Ovary (tissue), 9 donors: ENCODE data around the gene SLC27A3. TPM values are rescaled to one million over a fixed set of nuclear protein-coding genes. Genes with fewer than 3 reads are reported as not detected.

Source experiments
- DNase-seq, 5 donors: peaks; one replicate each; pipeline ENCODE4 v3.0.0-alpha.2; 2019 to 2020
- H3K27ac ChIP-seq, 2 donors: fragments of 200-600 bp; one replicate each; pipeline versions ENCODE4 v1.5.1 to v1.8.0; 2019 to 2022
- H3K27me3 ChIP-seq: fragments of 200-600 bp; one replicate; pipeline ENCODE4 v1.8.0; 2022
- H3K36me3 ChIP-seq: fragments of 200-600 bp; sonication (generic); one replicate; pipeline ENCODE4 v1.5.1; 2019
- H3K4me1 ChIP-seq: one replicate; pipeline ENCODE4 v1.8.1; 2013; ENCODE audit warnings: mild to moderate bottlenecking, moderate library complexity; ENCODE audit not compliant: insufficient read depth
- H3K4me3 ChIP-seq: fragments of 200-600 bp; sonication (generic); one replicate; pipeline ENCODE4 v1.5.1; 2017
- H3K9me3 ChIP-seq, 2 donors: fragments of 200-600 bp in 1 of 2; sonication (generic) in 1 of 2; one replicate each; pipeline versions ENCODE4 v1.5.1 to v1.8.1; 2013 to 2019; ENCODE audit warnings: mild to moderate bottlenecking in 1 of 2, moderate library complexity in 1 of 2
- EP300 ChIP-seq: sonication (generic); formaldehyde crosslinking; IDR thresholded peaks from one replicate; pipeline ENCODE4 v1.6.1; 2017; ENCODE audit warnings: antibody characterized with exemption
- POLR2A ChIP-seq: fragments of 450-650 bp; IDR thresholded peaks from one replicate; pipeline ENCODE4 v1.6.1; 2017; ENCODE audit warnings: antibody characterized with exemption, mild to moderate bottlenecking, moderate library complexity
- WGBS, 3 donors: extraction: QIAGEN DNeasy Blood & Tissue Kit in 1 of 3; methylation state at CpG; one replicate each; pipeline versions ENCODE4 v1.1.5 to v1.1.7; 2013 to 2017; 5-methylcytosine and 5-hydroxymethylcytosine counted together
- intact Hi-C, 4 donors: fragments of 100-400 bp; cut with DNase I; formaldehyde crosslinking; loops; one replicate each; pipeline versions ENCODE4 v1.11.0 to v1.15.1; 2022 to 2023
- polyA plus RNA-seq, 2 donors: library from polyadenylated mRNA; stranded (reverse); fragments of 200-250 nt in 1 of 2; fragments of 350-450 nt in 1 of 2; fragmentation: Illumina TruSeq in 1 of 2; extraction: RNeasy Lipid Tissue Mini Kit (QIAGEN cat#74804) in 1 of 2; gene quantifications; one replicate each; pipeline ENCODE4 v1.2.3, GENCODE V29; 2013 to 2014
- small RNA-seq: library from RNA; depleted of rRNA; stranded (forward); fragments of <200 nt; gene quantifications from one replicate; pipeline ENCODE3, GENCODE V24; 2016
- total RNA-seq, 7 donors: library from RNA; depleted of rRNA in 2 of 7; stranded (reverse); fragments of >200 nt in 2 of 7; fragmentation: NEBNext Ultra II Directional in 3 of 7; extraction: Animal tissue kit (Norgen Biotek cat#: 25700) in 3 of 7; gene quantifications; one replicate each; pipeline versions ENCODE4 v1.1.0 to v1.2.4, GENCODE V29; 2016 to 2023
- TF ChIP-seq, protein P1 (sequence below), 3 donors: fragments of 450-650 bp in 2 of 3; fragments of 200-600 bp in 1 of 3; IDR thresholded peaks; one replicate each; pipeline versions ENCODE4 v1.5.1 to v1.8.0; 2016 to 2022; ENCODE audit warnings: antibody characterized with exemption in 3 of 3, mild to moderate bottlenecking in 1 of 3
- donor health status: DM: no; HTN: no; CAD: no; lungs with moderate emphysema.
- donor health status: DM: no; HTN: no; CAD: no.
- donor health status: Bipolar disorder and iron deficiency.
- donor health status: DM: yes; HTN: yes; CAD: no.
- donor health status: DM: no; HTN: no; CAD: no.
- donor health status: DM: yes; HTN: yes; CAD: no.

The SLC27A3 gene
- total and polyA plus RNA-seq, 9 donors, result 9.5 to 50.9 (median 31.1) TPM

DNA sequence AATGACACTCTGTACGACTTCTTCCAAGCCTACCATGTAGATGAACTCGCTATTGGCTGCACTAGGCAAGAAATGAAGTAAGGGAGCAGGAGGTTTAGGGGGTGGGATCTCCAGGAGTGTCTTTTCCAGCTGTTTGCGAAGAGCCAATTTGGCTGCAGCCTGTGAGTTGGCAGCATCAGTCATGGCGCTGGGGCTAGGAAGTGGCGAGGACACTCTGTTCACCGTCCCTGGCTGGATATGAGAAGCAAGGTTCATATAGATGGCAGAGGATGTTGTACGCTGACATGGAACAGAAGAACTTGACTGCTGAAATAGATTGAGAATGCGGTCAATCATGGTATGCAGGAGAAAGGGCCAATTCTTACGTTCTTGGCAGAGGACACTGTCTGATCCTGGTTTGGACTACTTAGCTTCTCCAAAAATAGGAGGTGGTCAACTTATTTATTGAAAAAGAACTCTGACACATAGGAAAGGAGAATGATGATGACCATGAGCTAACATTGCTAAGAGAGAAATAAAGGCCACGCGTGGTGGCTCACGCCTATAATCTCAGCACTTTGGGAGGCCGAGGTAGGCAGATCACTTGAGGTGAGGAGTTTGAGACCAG, 41.2 kb downstream of the SLC27A3 start:
- no peaks in the 10 kb centered on the region for H3K9me3 ChIP-seq
- H3K4me1 ChIP-seq, result no peaks in the 10 kb centered on the region
- intact Hi-C loops, result no loop called here
- no peak for DNase-seq
- H3K36me3 ChIP-seq, result no peaks in the 10 kb centered on the region
- H3K27me3 ChIP-seq, result no peaks in the 10 kb centered on the region
- no peak overlapping the region for H3K4me3 ChIP-seq
- WGBS, 3 donors, result 71 to 81% (median 76%) methylated on average over 13 of the region's 13 CpGs
- no peak overlapping the region for H3K27ac ChIP-seq
- TF ChIP-seq EP300, result no peak
- no peak for TF ChIP-seq POLR2A
- TF ChIP-seq, protein P1, sequence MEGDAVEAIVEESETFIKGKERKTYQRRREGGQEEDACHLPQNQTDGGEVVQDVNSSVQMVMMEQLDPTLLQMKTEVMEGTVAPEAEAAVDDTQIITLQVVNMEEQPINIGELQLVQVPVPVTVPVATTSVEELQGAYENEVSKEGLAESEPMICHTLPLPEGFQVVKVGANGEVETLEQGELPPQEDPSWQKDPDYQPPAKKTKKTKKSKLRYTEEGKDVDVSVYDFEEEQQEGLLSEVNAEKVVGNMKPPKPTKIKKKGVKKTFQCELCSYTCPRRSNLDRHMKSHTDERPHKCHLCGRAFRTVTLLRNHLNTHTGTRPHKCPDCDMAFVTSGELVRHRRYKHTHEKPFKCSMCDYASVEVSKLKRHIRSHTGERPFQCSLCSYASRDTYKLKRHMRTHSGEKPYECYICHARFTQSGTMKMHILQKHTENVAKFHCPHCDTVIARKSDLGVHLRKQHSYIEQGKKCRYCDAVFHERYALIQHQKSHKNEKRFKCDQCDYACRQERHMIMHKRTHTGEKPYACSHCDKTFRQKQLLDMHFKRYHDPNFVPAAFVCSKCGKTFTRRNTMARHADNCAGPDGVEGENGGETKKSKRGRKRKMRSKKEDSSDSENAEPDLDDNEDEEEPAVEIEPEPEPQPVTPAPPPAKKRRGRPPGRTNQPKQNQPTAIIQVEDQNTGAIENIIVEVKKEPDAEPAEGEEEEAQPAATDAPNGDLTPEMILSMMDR (IDR thresholded peaks at IDR 0.05), result no peak

DNA sequence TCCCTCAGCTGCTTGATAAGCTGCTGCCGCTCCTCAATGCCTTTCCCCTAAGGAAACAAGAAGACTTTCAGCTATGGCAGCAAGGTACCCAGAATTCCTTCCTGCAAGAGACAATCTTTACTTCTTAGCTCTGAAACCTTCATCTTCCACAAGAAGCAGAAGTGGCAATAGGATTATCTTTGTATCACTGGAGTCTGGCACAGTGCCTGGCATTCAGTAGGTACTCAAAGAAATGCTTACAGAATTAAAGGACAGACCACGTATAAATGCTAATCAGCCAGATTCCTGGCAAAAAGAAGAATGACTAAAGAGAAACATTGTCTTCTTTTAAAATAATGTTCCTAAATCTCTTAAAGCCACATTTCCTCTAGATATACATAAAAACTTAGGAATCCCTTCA, 43.7 kb downstream of the SLC27A3 start:
- Histone ChIP-seq H3K27me3 (no peaks in the 10 kb centered on the region), H3K4me3 (no peak overlapping the region), H3K27ac (no peak overlapping the region), H3K36me3 (no peaks in the 10 kb centered on the region), H3K9me3 (no peaks in the 10 kb centered on the region), H3K4me1 (no peaks in the 10 kb centered on the region)
- 73 to 78% (median 75%) methylated on average over 2 of the region's 2 CpGs for WGBS, 3 donors
- intact Hi-C loops, result no loop called here
- TF ChIP-seq, protein P1 (IDR thresholded peaks at IDR 0.05), result no peak
- TF ChIP-seq POLR2A (no peak), EP300 (no peak)
- DNase-seq, result no peak

DNA sequence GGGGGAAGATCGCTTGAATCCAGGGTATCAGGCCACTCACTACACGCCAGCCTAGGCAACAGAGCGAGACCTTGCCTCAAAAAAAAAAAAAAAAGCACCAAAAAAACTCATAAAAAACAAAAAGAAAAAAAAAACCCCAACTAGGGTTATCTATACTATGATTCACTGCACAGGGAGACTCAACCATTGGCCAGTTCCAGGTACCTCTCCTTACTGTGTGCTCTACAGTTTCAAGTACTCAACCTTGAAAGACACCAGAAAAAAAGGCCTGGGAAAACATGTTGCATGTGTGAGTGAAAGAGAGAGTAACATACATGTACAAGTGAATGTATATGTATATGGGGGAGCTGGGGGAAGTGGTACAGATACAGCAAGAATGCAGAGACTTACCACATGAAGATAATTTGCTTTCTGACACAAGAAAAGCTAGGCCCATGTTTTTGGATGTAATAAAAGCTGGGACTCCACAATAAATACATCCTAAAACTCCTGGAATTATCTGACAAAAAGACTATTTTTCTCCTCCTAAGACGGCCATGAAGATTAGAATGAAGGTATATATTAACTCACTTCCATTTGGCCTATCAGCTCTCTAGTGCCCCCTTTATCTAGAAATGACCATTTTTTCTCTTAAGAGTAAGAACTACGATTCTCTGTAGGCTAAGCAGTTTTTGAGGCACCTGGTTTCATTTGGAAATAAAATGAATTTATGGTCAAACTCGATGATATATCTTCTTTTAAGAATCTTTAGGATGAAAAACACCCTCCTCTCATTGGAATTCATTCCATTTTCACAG, 52.2 kb downstream of the SLC27A3 start:
- Histone ChIP-seq H3K9me3 (no peaks in the 10 kb centered on the region), H3K4me3 (no peak overlapping the region), H3K4me1 (peaks cover 2% of the 10 kb centered on the region), H3K27me3 (no peaks in the 10 kb centered on the region), H3K36me3 (no peaks in the 10 kb centered on the region), H3K27ac (no peak overlapping the region)
- DNase-seq, result no peak
- intact Hi-C loops, result no loop called here
- no peak for TF ChIP-seq POLR2A
- TF ChIP-seq, protein P1 (IDR thresholded peaks at IDR 0.05), result no peak
- TF ChIP-seq EP300, result no peak
- WGBS, 3 donors, result 82 to 83% (median 82%) methylated on average over 6 of the region's 6 CpGs

Small RNA genes lying within 50 kb of the gene (small RNA-seq; reads per million reads assigned to genes)
- gene RF00019, result not detected

Other genes starting within 250 kb of the SLC27A3 start
- gene S100A6, start 239.4 kb upstream of the SLC27A3 start, total RNA-seq, result 100 to 1,000 TPM; 170 to 646 (median 456) TPM
- gene S100A6, start 239.4 kb upstream of the SLC27A3 start, polyA plus RNA-seq, result 100 to 1,000 TPM; 587 to 764 TPM
- not detected for gene S100A5, start 234.5 kb upstream of the SLC27A3 start, total RNA-seq
- not detected for gene S100A5, start 234.5 kb upstream of the SLC27A3 start, polyA plus RNA-seq
- gene S100A4, start 229.6 kb upstream of the SLC27A3 start, total RNA-seq, result 10 to 100 TPM; 12.7 to 85.5 (median 37.3) TPM
- 100 to 1,000 TPM; 104 to 160 TPM for gene S100A4, start 229.6 kb upstream of the SLC27A3 start, polyA plus RNA-seq
- gene S100A3, start 226.1 kb upstream of the SLC27A3 start, total RNA-seq, result 1 to 10 TPM in 3 of 7 donors, under 1 TPM in 1, not detected in 3; 0.48 to 2.5 (median 1.3) TPM
- 1 to 10 TPM in 1 of 2 donors, not detected in 1; 2.2 TPM for gene S100A3, start 226.1 kb upstream of the SLC27A3 start, polyA plus RNA-seq
- 1 to 10 TPM in 4 of 7 donors, under 1 TPM in 1, not detected in 2; 0.61 to 4.0 (median 1.8) TPM for gene S100A2, start 209.6 kb upstream of the SLC27A3 start, total RNA-seq
- gene S100A2, start 209.6 kb upstream of the SLC27A3 start, polyA plus RNA-seq, result 1 to 10 TPM in 1 of 2 donors, under 1 TPM in 1; 0.88 to 3.3 TPM
- 100 to 1,000 TPM in 2 of 7 donors, 10 to 100 TPM in 5; 40.7 to 110 (median 67.3) TPM for gene S100A16, start 162.3 kb upstream of the SLC27A3 start, total RNA-seq
- gene S100A16, start 162.3 kb upstream of the SLC27A3 start, polyA plus RNA-seq, result 100 to 1,000 TPM; 117 to 200 TPM
- 10 to 100 TPM in 1 of 7 donors, 1 to 10 TPM in 4, not detected in 2; 1.3 to 19.8 (median 2.9) TPM for gene S100A14, start 159.1 kb upstream of the SLC27A3 start, total RNA-seq
- gene S100A14, start 159.1 kb upstream of the SLC27A3 start, polyA plus RNA-seq, result under 1 TPM; 0.40 to 0.68 TPM
- 100 to 1,000 TPM in 4 of 7 donors, 10 to 100 TPM in 3; 73.2 to 263 (median 103) TPM for gene S100A13, start 147.9 kb upstream of the SLC27A3 start, total RNA-seq
- gene S100A13, start 147.9 kb upstream of the SLC27A3 start, polyA plus RNA-seq, result 100 to 1,000 TPM; 179 to 560 TPM
- gene S100A1, start 147.0 kb upstream of the SLC27A3 start, total RNA-seq, result 10 to 100 TPM in 2 of 7 donors, 1 to 10 TPM in 3, under 1 TPM in 1, not detected in 1; 0.91 to 77.2 (median 4.8) TPM
- gene S100A1, start 147.0 kb upstream of the SLC27A3 start, polyA plus RNA-seq, result 1 to 10 TPM in 1 of 2 donors, under 1 TPM in 1; 0.97 to 1.2 TPM
- 10 to 100 TPM; 54.0 to 91.1 (median 79.0) TPM for gene CHTOP, start 141.3 kb upstream of the SLC27A3 start, total RNA-seq
- gene CHTOP, start 141.3 kb upstream of the SLC27A3 start, polyA plus RNA-seq, result 10 to 100 TPM; 66.3 to 72.9 TPM
- gene SNAPIN, start 116.7 kb upstream of the SLC27A3 start, total RNA-seq, result 10 to 100 TPM; 31.6 to 48.9 (median 38.4) TPM
- gene SNAPIN, start 116.7 kb upstream of the SLC27A3 start, polyA plus RNA-seq, result 10 to 100 TPM; 41.3 to 70.2 TPM
- 100 to 1,000 TPM in 6 of 7 donors, 10 to 100 TPM in 1; 92.5 to 133 (median 122) TPM for gene ILF2, start 104.4 kb upstream of the SLC27A3 start, total RNA-seq
- 100 to 1,000 TPM in 1 of 2 donors, 10 to 100 TPM in 1; 87.3 to 206 TPM for gene ILF2, start 104.4 kb upstream of the SLC27A3 start, polyA plus RNA-seq
- 10 to 100 TPM; 23.6 to 96.5 (median 50.7) TPM for gene NPR1, start 96.7 kb upstream of the SLC27A3 start, total RNA-seq
- gene NPR1, start 96.7 kb upstream of the SLC27A3 start, polyA plus RNA-seq, result 10 to 100 TPM; 20.6 to 31.3 TPM
- gene INTS3, start 47.4 kb upstream of the SLC27A3 start, total RNA-seq, result 10 to 100 TPM; 49.5 to 74.4 (median 58.6) TPM
- gene INTS3, start 47.4 kb upstream of the SLC27A3 start, polyA plus RNA-seq, result 10 to 100 TPM; 41.6 to 54.5 TPM
- gene GATAD2B, start 147.6 kb downstream of the SLC27A3 start, total RNA-seq, result 10 to 100 TPM; 14.1 to 73.0 (median 58.3) TPM
- gene GATAD2B, start 147.6 kb downstream of the SLC27A3 start, polyA plus RNA-seq, result 10 to 100 TPM; 11.2 to 22.0 TPM
- 10 to 100 TPM; 21.3 to 83.1 (median 57.3) TPM for gene DENND4B, start 171.3 kb downstream of the SLC27A3 start, total RNA-seq
- gene DENND4B, start 171.3 kb downstream of the SLC27A3 start, polyA plus RNA-seq, result 10 to 100 TPM; 20.9 to 29.6 TPM
- gene CRTC2, start 183.2 kb downstream of the SLC27A3 start, total RNA-seq, result 10 to 100 TPM; 19.2 to 52.5 (median 37.9) TPM
- 10 to 100 TPM; 20.3 to 44.6 TPM for gene CRTC2, start 183.2 kb downstream of the SLC27A3 start, polyA plus RNA-seq
- gene SLC39A1, start 188.1 kb downstream of the SLC27A3 start, total RNA-seq, result 10 to 100 TPM; 59.3 to 83.7 (median 67.2) TPM
- 100 to 1,000 TPM in 1 of 2 donors, 10 to 100 TPM in 1; 83.6 to 121 TPM for gene SLC39A1, start 188.1 kb downstream of the SLC27A3 start, polyA plus RNA-seq
- 10 to 100 TPM; 10.5 to 24.9 (median 14.9) TPM for gene CREB3L4, start 192.5 kb downstream of the SLC27A3 start, total RNA-seq
- gene CREB3L4, start 192.5 kb downstream of the SLC27A3 start, polyA plus RNA-seq, result 10 to 100 TPM; 17.6 to 27.2 TPM
- 100 to 1,000 TPM in 2 of 7 donors, 10 to 100 TPM in 5; 82.7 to 207 (median 88.6) TPM for gene JTB, start 202.3 kb downstream of the SLC27A3 start, total RNA-seq
- gene JTB, start 202.3 kb downstream of the SLC27A3 start, polyA plus RNA-seq, result 100 to 1,000 TPM in 1 of 2 donors, 10 to 100 TPM in 1; 77.5 to 150 TPM
- 100 to 1,000 TPM in 4 of 7 donors, 10 to 100 TPM in 3; 31.4 to 147 (median 101) TPM for gene RAB13, start 210.9 kb downstream of the SLC27A3 start, total RNA-seq
- 100 to 1,000 TPM; 155 to 190 TPM for gene RAB13, start 210.9 kb downstream of the SLC27A3 start, polyA plus RNA-seq
- gene RPS27, start 215.4 kb downstream of the SLC27A3 start, total RNA-seq, result 1,000 to 10,000 TPM; 3,441 to 7,027 (median 4,323) TPM
- over 10,000 TPM; 15,496 to 24,704 TPM for gene RPS27, start 215.4 kb downstream of the SLC27A3 start, polyA plus RNA-seq